ENCODE measurements around the gene PKN1. TPM values are rescaled to one million over a fixed set of nuclear protein-coding genes. Genes with fewer than 3 reads are reported as not detected.

PKN1 gene
- total RNA-seq, 1 experiment from 2014 or later, result 170 TPM

DNA sequence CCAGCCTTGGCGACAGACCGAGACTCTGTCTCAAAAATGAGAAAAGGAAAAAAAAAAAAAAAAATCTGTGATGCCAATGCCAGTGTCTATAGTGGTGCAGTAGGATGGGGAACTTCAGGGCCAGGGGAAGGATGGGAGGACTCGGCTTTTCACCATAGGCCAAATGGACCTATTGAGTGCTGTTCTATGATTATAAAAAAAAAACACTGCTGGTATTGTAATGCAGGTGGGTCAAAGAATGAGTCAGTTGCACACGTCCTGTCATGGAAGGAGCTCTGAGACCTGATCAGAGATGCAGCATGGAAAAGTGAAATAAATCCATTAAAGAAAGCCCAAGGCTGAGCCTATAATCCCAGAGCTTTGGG is 78.1 kb downstream of the PKN1 start (continued):
- no peak for TF ChIP-seq ETV6 (CRISPR knock-in tag; IDR thresholded peaks at IDR 0.05)

DNA sequence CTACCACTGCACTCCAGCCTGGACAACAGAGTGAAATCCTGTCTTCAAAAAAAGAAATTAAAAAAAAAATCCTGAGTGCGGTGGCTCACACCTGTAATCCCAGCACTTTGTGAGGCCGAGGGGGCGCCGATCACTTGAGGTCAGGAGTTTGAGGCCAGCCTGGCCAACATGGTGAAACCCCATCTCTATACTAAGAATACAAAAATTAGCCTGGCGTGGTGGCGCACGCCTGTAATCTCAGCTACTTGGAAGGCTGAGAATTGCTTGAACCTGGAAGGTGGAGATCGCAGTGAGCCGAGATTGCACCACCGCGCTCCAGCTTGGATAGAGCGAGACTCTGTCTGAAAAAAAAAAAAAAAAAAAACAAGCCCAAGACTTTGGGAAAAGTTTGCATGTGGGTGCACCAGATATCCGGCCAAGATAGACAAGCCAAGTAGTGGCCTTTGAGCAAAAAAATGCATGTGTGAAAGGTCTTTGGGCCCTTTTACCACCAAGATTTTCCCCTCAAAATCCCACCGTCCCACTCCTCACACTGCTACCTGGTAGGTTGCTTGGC is 79.4 kb downstream of the PKN1 start:
- DNase-seq (ENCODE audit: low spot score) (no peak), ATAC-seq (no peak)
- ChIA-PET CTCF (interaction anchor here (0.7 to 3.4 kb wide), 3 partner anchors 10 to 32 kb away, joined by 3 to 16 read pairs (median 4); no protein-coding TSS in a partner anchor), POLR2A (no interaction called here)
- no peak overlapping the region for H3K4me3 Mint-ChIP-seq
- H3K27me3 Mint-ChIP-seq (ENCODE audit: low read depth), result no peaks in the 10 kb centered on the region
- peaks cover 25% of the 10 kb centered on the region for H3K36me3 Mint-ChIP-seq
- H3K27ac Mint-ChIP-seq, result no peak overlapping the region
- no peaks in the 10 kb centered on the region for H3K9me3 Mint-ChIP-seq
- H3K4me1 Mint-ChIP-seq, result peaks cover 19% of the 10 kb centered on the region
- no peak for TF ChIP-seq GRHL2 (CRISPR knock-in tag; IDR thresholded peaks at IDR 0.05; ENCODE audit: insufficient replicate concordance, severe bottlenecking)
- TF ChIP-seq ETV6 (CRISPR knock-in tag; IDR thresholded peaks at IDR 0.05), result no peak
- TF ChIP-seq, protein P1, sequence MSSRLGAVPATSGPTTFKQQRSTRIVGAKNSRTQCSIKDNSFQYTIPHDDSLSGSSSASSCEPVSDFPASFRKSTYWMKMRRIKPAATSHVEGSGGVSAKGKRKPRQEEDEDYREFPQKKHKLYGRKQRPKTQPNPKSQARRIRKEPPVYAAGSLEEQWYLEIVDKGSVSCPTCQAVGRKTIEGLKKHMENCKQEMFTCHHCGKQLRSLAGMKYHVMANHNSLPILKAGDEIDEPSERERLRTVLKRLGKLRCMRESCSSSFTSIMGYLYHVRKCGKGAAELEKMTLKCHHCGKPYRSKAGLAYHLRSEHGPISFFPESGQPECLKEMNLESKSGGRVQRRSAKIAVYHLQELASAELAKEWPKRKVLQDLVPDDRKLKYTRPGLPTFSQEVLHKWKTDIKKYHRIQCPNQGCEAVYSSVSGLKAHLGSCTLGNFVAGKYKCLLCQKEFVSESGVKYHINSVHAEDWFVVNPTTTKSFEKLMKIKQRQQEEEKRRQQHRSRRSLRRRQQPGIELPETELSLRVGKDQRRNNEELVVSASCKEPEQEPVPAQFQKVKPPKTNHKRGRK (CRISPR knock-in tag; IDR thresholded peaks at IDR 0.05; ENCODE audit: borderline replicate concordance), result no peak
- TF ChIP-seq, protein P2, sequence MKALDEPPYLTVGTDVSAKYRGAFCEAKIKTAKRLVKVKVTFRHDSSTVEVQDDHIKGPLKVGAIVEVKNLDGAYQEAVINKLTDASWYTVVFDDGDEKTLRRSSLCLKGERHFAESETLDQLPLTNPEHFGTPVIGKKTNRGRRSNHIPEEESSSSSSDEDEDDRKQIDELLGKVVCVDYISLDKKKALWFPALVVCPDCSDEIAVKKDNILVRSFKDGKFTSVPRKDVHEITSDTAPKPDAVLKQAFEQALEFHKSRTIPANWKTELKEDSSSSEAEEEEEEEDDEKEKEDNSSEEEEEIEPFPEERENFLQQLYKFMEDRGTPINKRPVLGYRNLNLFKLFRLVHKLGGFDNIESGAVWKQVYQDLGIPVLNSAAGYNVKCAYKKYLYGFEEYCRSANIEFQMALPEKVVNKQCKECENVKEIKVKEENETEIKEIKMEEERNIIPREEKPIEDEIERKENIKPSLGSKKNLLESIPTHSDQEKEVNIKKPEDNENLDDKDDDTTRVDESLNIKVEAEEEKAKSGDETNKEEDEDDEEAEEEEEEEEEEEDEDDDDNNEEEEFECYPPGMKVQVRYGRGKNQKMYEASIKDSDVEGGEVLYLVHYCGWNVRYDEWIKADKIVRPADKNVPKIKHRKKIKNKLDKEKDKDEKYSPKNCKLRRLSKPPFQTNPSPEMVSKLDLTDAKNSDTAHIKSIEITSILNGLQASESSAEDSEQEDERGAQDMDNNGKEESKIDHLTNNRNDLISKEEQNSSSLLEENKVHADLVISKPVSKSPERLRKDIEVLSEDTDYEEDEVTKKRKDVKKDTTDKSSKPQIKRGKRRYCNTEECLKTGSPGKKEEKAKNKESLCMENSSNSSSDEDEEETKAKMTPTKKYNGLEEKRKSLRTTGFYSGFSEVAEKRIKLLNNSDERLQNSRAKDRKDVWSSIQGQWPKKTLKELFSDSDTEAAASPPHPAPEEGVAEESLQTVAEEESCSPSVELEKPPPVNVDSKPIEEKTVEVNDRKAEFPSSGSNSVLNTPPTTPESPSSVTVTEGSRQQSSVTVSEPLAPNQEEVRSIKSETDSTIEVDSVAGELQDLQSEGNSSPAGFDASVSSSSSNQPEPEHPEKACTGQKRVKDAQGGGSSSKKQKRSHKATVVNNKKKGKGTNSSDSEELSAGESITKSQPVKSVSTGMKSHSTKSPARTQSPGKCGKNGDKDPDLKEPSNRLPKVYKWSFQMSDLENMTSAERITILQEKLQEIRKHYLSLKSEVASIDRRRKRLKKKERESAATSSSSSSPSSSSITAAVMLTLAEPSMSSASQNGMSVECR (CRISPR knock-in tag; IDR thresholded peaks at IDR 0.05; ENCODE audit: borderline replicate concordance), result no peak
- TF ChIP-seq, protein P3, sequence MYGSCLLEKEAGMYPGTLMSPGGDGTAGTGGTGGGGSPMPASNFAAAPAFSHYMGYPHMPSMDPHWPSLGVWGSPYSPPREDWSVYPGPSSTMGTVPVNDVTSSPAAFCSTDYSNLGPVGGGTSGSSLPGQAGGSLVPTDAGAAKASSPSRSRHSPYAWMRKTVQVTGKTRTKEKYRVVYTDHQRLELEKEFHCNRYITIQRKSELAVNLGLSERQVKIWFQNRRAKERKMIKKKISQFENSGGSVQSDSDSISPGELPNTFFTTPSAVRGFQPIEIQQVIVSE (CRISPR knock-in tag; IDR thresholded peaks at IDR 0.05; ENCODE audit: borderline replicate concordance), result no peak
- TF ChIP-seq, protein P4, sequence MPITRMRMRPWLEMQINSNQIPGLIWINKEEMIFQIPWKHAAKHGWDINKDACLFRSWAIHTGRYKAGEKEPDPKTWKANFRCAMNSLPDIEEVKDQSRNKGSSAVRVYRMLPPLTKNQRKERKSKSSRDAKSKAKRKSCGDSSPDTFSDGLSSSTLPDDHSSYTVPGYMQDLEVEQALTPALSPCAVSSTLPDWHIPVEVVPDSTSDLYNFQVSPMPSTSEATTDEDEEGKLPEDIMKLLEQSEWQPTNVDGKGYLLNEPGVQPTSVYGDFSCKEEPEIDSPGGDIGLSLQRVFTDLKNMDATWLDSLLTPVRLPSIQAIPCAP (CRISPR knock-in tag; IDR thresholded peaks at IDR 0.05), result no peak
- TF ChIP-seq ZNF396 (CRISPR knock-in tag; IDR thresholded peaks at IDR 0.05; ENCODE audit: borderline replicate concordance), result no peak
- TF ChIP-seq NFYB (CRISPR knock-in tag; conservative IDR thresholded peaks at IDR 0.05; ENCODE audit: low read depth), result no peak
- TF ChIP-seq, protein P5, sequence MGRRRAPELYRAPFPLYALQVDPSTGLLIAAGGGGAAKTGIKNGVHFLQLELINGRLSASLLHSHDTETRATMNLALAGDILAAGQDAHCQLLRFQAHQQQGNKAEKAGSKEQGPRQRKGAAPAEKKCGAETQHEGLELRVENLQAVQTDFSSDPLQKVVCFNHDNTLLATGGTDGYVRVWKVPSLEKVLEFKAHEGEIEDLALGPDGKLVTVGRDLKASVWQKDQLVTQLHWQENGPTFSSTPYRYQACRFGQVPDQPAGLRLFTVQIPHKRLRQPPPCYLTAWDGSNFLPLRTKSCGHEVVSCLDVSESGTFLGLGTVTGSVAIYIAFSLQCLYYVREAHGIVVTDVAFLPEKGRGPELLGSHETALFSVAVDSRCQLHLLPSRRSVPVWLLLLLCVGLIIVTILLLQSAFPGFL (CRISPR knock-in tag; IDR thresholded peaks at IDR 0.05; ENCODE audit: borderline replicate concordance), result no peak
- TF ChIP-seq, protein P6, sequence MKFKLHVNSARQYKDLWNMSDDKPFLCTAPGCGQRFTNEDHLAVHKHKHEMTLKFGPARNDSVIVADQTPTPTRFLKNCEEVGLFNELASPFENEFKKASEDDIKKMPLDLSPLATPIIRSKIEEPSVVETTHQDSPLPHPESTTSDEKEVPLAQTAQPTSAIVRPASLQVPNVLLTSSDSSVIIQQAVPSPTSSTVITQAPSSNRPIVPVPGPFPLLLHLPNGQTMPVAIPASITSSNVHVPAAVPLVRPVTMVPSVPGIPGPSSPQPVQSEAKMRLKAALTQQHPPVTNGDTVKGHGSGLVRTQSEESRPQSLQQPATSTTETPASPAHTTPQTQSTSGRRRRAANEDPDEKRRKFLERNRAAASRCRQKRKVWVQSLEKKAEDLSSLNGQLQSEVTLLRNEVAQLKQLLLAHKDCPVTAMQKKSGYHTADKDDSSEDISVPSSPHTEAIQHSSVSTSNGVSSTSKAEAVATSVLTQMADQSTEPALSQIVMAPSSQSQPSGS (CRISPR knock-in tag; IDR thresholded peaks at IDR 0.05; ENCODE audit: borderline replicate concordance, low read depth), result no peak
- TF ChIP-seq, protein P7, sequence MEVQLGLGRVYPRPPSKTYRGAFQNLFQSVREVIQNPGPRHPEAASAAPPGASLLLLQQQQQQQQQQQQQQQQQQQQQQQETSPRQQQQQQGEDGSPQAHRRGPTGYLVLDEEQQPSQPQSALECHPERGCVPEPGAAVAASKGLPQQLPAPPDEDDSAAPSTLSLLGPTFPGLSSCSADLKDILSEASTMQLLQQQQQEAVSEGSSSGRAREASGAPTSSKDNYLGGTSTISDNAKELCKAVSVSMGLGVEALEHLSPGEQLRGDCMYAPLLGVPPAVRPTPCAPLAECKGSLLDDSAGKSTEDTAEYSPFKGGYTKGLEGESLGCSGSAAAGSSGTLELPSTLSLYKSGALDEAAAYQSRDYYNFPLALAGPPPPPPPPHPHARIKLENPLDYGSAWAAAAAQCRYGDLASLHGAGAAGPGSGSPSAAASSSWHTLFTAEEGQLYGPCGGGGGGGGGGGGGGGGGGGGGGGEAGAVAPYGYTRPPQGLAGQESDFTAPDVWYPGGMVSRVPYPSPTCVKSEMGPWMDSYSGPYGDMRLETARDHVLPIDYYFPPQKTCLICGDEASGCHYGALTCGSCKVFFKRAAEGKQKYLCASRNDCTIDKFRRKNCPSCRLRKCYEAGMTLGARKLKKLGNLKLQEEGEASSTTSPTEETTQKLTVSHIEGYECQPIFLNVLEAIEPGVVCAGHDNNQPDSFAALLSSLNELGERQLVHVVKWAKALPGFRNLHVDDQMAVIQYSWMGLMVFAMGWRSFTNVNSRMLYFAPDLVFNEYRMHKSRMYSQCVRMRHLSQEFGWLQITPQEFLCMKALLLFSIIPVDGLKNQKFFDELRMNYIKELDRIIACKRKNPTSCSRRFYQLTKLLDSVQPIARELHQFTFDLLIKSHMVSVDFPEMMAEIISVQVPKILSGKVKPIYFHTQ (CRISPR knock-in tag; IDR thresholded peaks at IDR 0.05), result no peak
- TF ChIP-seq JUN (CRISPR knock-in tag; IDR thresholded peaks at IDR 0.05), result no peak
- TF ChIP-seq NFE2L1 (CRISPR knock-in tag; IDR thresholded peaks at IDR 0.05), result no peak
- no peak for TF ChIP-seq ZNF317 (CRISPR knock-in tag; IDR thresholded peaks at IDR 0.05; ENCODE audit: borderline replicate concordance, low read depth)
- TF ChIP-seq FOXK1 (CRISPR knock-in tag; IDR thresholded peaks at IDR 0.05), result no peak
- TF ChIP-seq, protein P8, sequence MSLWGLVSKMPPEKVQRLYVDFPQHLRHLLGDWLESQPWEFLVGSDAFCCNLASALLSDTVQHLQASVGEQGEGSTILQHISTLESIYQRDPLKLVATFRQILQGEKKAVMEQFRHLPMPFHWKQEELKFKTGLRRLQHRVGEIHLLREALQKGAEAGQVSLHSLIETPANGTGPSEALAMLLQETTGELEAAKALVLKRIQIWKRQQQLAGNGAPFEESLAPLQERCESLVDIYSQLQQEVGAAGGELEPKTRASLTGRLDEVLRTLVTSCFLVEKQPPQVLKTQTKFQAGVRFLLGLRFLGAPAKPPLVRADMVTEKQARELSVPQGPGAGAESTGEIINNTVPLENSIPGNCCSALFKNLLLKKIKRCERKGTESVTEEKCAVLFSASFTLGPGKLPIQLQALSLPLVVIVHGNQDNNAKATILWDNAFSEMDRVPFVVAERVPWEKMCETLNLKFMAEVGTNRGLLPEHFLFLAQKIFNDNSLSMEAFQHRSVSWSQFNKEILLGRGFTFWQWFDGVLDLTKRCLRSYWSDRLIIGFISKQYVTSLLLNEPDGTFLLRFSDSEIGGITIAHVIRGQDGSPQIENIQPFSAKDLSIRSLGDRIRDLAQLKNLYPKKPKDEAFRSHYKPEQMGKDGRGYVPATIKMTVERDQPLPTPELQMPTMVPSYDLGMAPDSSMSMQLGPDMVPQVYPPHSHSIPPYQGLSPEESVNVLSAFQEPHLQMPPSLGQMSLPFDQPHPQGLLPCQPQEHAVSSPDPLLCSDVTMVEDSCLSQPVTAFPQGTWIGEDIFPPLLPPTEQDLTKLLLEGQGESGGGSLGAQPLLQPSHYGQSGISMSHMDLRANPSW (CRISPR knock-in tag; conservative IDR thresholded peaks at IDR 0.05; ENCODE audit: low read depth), result no peak

Data from WTC11 (cell line).